Ecto neural progenitor cell (in vitro differentiated cells): ENCODE data around the gene MTERF1.
A peak's percentile ranks its signal among the peaks of the same experiment; 100 is the strongest.
"Not testable (repeated sequence)": the region's sequence is repeated elsewhere in the genome, so short reads cannot be mapped to it uniquely, and the experiment has no call there.

Source experiments
- DNase-seq: peaks from one replicate; pipeline ENCODE4 v3.0.0-alpha.2; 2018; ENCODE audit warnings: low spot score

MTERF1 gene, protein sequence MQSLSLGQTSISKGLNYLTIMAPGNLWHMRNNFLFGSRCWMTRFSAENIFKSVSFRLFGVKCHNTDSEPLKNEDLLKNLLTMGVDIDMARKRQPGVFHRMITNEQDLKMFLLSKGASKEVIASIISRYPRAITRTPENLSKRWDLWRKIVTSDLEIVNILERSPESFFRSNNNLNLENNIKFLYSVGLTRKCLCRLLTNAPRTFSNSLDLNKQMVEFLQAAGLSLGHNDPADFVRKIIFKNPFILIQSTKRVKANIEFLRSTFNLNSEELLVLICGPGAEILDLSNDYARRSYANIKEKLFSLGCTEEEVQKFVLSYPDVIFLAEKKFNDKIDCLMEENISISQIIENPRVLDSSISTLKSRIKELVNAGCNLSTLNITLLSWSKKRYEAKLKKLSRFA

DNA sequence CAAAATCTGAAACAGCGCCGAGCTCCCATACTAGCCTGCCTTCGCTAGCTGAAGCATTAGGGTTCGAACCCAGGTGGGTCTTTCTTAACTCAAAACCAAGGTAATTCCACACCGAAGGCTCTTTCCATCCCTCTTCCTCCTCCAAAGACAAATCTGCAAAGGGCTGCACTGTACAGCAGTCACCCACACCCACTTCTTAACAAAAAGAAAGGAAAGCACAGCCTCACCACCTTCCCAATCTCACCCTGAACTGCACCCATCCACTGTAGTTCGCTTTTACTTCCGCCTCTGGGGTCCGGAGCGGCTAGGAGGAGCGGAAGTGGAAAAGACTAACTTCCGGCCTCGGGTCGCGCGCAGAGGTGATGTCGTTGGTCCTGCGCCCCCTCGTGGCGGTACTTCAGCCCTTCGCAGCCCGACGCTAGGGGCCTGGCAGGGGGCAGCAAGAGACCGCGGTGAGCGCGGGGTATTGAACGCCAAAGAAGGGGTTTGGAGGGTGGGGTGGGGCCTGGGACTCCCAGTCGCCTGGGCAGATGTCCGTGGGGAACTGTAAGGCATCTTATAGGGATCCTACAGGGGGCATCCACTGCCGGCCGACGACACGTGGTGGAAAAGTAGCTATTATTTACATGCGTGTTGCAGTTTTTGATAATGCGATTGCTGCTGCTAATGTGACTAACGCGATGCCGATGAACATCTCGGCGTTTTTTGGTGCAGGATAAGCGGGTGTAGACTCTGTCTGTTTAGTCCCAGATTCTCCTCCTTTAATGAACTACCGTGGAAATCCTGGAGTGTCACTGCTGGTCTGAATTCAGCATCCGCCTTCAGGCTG, at the start of gene MTERF1:
MTERF1 (minus strand) TSS at position 290 of the 829 bp plus-strand sequence. CDS start 619 bp downstream, outside the sequence.
- peak; percentile 94 for DNase-seq

DNA sequence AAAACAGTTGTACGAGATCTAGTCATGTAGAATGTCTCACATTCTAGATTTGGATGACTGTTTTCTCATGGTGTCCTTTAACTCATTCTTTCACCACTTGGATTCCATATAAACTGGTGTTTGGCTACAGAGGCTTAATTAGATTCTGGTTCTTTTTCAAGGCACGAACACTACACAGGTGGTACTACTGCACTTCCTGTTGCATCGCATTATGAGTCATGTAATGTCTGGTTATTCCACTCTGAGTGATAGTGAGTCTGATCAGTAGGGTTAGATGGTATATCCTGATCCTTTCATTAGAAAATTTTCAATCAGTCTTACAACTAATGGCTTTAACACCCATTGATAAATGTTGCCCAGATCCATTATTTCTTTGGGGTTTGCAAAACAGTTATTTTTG, 49.0 kb upstream of the MTERF1 start:
- no peak for DNase-seq

DNA sequence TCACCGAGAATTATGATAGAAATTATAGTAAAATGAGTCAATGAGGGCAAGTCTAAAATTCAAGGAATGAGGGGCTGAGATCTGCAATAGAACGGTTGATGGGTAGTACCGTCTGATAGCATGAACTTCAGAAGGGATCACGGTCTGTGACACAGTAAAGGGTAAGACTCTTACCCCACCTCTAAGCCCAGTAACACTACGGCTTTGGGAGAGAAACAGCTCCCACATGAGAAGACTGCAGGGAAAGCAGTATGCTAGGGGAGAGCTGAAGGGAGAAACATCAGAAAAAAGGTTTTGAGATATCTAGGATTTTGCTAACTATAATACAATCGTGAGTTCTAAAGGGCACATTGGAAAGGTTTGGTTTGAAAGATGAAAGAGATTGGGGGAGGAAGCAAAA, 47.4 kb upstream of the MTERF1 start:
- no peak for DNase-seq

DNA sequence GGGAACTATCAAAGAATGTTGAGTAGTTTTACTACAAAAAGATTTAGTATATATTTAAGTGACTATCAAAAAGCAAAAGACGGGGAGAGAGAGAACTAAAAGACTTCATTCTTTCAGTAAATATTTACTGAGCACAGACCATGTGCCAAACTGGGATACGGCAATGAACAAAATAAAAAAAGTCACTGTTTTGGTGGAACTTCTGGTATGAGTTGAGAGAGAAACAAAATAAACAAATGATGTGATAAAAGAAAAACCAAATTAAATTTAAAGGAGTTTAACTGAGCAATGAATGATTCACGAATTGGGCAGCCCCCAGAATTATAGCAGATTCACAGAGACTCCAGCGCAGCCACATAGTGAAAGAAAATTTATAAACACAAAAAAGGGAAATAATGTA, 42.4 kb upstream of the MTERF1 start:
- no peak for DNase-seq

DNA sequence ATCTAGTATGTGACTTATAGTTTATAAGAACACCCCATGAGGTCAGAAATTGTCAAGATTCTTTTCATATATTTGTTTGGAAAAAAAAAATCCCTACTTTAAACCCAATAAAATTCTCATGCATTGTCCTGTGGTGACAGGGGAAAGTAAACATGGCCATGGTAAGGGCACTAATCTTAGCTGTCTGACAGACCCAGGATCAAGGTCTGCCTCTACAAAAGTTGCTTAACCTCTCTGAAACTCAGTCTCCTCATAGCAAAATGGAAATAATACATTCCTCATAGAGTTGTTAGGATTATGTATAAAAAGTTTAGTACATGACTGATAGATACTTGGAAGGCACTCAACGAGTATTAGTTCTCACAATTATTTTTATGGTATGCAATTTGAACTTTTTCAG, 37.9 kb upstream of the MTERF1 start:
- no peak for DNase-seq

DNA sequence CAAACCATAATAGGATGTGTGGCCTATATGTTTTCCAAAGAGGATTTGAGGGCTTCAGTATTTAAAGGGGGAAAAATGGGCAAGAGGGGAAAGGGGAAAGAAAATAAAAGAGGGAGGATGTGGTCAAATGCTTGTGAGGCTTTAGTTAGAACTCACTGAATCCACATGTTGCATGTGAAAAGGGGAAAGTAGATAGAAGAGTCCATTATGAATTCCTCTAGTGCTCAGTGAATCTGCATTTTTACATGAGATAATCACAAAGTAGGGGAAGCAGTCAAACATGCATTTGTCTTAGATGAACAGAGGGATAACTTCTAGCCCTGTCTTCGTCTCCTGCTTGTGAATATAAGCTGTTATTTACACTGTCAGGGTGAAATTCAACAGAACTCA, 35.5 kb upstream of the MTERF1 start:
- no peak for DNase-seq

DNA sequence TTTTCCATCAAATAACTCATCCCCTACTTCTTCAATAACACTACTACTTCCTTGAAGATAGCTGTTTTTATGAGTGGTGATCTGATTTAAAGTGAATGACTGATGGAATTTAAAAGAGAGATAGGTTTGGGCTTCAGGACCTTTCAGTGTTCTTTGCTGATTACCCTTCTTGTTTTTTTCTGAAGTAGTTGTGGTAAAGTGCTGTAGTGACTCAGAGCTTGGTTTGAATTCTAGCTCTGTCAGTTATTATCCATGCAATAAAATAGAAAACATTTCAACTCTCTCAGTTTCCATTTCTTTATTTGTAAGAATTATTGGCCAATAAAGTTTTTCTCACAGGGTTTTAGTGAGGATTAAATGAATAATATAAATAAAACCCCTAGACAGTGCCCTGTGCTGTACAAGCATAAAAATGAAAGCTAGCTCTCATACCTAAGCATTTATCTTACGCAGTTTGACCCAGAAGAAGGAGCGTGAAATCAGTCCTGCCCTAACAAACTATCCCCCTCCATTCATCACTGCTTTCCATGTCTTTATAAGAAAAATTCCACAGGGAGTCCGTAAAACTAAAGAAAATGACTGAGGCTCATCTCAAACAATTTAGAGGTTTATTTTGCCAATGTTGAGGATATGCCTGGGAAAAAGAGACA, 35.0 kb upstream of the MTERF1 start:
- DNase-seq = no peak

DNA sequence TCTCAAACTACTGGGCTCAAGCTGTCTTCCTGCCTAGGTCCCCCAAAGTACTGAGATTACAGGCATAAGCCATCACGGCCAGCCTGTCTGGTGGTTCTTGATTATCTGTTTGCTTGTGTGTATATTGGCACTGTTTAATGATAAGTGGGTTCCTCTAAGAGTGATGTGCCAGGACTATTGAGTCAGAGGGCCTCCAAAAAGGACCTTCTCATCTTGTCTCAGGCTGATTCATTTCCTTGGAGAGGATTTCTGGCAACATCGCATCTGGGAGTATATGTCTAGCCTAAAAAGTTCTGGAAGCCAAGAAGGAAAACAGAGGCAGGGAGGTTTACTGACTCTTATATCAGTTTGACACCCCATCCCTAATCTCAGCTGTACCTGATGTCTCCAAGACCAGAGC, 33.1 kb upstream of the MTERF1 start:
- no peak for DNase-seq

DNA sequence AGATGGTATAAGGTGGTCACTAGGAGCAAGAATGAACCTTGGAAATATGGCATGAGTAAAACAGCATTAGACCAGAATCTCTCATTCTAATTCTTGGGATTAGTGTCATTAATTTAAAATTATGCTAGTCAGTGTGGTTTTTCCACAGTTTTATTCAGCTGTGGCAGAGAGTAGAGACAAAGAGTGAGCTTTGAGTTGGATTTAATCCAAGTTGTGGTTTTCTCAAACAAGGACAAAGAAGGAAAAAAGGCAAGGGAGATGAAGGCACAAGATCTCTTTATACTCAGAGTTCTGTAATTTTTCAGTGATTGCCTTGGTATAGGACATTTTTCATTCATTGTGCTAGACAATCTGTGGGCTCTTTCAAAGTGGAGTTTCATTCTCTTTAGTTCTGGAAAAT, 32.0 kb upstream of the MTERF1 start:
- DNase-seq = no peak

DNA sequence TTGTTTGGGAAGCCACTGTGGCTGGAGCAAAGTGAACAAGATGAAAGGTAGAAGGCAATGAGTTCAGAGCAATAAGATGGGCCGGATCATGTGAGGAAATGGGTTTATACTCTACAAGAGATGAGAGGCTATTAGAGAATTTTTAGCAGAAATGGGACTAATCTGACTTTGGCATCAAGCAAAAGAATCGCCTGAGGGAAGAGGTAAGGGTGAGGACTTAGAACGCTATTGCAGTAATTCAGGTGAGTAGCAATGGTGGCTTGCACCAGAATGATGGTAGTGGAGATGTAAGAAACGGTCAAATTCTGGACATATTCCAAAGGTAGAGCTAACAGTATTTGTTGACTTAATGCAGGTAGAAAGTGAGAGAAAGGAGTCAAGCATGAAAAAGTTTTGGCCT, 30.6 kb upstream of the MTERF1 start:
- DNase-seq = no peak

DNA sequence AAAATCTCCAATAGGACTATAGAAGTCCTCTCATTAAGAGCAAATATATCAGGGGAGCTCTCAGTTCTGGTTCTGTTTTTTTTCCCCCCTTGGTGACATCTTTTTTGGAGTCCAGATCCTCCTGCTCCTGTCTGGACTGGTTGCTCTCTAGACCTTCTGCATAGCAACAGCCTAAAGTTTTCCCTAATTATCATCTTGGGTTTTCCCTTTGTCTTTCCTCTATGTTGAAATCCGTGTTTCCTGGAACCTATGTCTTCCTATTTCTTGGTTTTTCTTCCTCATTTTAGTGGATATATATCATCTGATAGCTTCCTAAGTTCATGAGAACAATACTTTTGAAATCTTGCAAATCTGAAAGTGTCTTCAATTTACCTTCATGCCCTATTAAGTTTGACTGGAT, 29.7 kb upstream of the MTERF1 start:
- DNase-seq = no peak

DNA sequence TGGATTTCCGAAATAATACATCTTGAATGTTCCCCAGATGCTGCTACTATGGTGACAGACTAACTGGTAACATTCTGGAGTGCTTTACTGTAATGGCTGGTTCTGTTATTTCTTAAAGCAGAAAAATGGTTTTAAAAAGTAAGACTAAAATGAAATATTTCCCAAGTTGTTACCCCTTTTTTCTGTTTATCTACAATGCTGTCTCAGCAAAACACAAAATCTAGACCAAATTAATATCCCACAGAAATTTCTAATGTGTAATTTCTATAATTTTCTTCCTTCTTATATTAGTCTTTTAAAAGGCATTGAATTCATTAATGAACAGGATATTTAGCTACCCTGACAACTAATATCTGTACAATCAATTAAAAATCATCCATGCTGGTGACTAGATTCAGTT, 19.1 kb upstream of the MTERF1 start:
- DNase-seq = no peak

DNA sequence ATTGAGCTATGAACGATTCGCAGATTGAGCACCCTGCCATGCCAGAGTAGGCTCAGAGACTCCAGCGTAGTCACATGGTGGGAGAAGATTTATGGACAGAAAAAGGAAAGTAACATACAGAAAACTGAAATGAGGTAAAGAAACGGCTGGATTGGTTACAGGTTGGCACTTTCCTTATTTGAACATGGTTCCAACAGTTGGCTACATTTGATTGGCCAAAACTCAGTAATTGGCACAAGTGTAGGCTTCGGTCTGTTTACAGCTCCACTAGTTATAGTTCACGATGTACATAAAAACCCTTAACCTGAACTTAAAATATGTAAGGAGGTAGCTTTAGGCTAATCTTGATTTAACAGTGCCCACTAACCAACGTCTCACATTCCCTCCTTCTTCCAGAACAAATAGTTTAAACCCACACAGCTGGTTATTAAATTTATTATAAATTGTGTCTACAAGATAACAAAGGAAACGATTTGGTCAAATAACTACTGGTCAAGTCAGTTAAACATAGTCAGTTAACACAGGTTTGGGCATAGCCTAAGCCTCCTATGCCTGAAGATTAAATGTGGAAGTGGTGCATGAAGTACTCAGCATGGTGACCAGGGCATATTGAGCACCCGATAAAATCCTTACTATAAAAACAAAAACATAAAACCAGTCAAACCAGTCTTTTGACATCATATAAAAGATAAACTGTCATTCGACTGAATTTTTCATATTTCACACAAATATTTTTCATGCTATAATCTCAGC, 17.9 kb upstream of the MTERF1 start:
- no peak for DNase-seq

DNA sequence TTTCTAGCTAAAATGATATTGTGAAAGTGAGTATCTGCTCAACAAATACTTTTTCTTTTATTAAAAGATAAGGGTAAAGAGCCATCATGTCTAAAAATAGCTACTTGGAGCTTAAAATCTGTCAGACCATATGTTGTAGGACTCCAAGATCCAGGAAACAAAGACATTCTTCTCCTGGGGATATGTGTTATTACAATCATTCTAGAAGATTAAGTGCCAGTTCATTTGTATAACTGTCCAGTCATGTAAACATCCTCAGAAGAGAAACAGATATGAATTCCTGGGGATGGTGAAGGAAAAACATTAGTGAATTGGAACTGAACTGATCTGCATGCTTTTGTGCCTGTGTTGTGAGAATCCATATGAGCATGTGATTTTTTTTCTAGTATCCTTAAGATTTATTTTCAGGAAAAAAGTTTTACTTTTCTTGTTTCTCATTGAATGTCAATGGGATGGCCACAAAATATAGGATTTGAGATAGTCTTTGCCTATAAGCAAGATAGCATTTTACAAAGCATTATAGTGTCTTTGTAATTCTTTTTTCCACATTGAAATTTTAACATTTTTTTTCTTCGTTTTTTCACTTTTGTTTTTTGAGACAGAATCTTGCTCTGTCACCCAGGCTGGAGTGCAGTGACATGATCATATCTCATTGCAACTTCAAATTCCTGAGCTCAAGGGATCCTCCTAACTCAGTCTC, 14.4 kb upstream of the MTERF1 start:
- DNase-seq = no peak

DNA sequence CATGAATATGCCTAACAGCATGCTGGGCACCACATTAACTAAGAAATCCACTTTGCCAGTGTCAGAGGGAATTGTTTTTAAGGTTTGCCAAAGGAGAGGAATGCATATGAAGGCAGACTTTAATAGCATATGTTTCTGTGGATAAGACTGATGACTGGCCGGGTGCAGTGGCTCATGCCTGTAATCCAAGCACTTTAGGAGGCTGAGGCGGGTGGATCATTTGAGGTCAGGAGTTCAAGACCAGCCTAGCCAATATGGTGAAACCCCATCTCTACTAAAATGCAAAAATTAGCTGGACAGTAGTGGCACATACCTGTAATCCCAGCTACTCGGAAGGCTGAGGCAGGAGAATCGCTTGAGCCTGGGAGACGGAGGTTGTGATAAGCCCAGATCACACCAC, 13.2 kb upstream of the MTERF1 start:
- DNase-seq = not testable (repeated sequence)

DNA sequence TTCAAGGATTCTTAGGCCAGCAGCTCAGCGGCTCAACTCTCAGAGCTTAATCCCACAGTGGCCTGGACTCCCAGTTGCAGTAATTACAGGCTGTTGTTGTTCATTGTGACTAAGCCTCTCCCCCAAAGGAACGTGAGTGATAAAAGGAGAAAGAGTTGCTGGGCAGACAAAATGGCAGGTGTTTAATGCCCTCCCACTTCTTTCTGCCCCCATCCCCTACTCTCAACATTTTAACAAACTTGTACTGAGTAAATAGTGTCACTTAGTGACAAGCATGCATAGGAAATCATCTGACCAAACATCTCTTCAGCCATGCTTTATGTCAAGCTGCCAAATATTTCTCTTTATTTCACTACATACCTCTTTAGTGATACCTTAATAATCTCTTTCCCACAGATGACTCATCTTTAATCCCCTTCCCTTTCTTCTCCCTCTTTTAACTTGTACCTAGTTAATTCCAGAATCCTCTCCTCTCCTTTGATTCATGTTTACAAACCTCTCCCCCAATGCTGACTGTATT, 12.4 kb upstream of the MTERF1 start:
- peak; percentile 63 for DNase-seq

DNA sequence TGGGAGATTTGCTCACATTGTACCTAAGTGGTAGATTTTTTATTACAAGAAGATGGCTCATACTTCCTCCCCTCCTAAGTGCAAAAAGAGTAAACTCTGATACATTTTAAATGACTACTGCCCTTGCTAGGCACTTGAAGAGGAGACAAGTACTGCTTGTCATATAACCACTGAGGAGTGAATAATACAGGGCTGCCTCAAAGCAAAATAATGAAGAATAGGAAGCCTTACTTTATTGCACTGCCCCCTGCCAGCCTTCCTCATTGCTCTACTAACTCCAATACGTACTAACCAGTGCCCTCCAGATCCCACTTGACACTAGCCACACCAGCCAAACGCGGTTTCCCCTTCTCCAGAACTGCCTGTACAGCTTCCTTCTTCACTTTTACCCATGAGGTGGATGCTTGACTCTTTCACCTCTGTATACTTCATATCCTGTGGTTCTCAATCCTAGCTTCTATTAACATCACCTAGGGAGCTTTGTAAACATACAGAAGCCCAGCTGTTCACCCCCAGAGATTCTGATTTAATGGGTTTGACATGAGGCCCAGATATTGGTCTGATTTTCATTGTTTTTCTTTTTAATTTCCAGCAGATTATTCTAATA, 11.7 kb upstream of the MTERF1 start:
- DNase-seq = no peak

DNA sequence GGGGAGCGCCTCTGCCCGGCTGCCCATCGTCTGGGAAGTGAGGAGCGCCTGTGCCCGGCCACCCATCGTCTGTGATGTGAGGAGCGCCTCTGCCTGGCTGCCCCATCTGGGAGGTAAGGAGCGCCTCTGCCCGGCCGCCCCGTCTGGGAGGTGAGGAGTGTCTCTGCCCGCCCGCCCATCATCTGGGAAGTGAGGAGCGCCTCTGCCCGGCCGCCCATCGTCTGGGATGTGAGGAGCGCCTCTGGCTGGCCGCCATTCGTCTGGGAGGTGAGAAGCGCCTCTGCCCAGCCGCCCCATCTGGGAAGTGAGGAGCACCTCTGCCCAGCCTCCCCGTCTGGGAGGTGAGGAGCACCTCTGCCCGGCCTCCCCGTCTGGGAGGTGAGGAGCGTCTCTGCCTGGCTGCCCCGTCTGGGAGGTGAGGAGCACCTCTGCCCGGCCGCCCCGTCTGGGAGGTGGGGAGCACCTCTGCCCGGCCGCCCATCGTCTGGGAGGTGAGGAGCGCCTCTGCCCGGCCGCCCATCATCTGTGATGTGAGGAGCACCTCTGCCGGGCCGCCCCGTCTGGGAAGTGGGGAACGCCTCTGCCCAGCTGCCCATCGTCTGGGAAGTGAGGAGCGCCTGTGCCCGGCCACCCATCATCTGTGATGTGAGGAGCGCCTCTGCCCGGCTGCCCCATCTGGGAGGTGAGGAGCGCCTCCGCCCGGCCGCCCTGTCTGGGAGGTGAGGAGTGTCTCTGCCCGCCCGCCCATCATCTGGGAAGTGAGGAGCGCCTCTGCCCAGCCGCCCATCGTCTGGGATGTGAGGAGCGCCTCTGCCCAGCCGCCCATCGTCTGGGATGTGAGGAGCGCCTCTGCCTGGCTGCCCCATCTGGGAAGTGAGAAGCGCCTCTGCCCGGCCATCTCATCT, 8.0 kb upstream of the MTERF1 start:
- not testable (repeated sequence) for DNase-seq

DNA sequence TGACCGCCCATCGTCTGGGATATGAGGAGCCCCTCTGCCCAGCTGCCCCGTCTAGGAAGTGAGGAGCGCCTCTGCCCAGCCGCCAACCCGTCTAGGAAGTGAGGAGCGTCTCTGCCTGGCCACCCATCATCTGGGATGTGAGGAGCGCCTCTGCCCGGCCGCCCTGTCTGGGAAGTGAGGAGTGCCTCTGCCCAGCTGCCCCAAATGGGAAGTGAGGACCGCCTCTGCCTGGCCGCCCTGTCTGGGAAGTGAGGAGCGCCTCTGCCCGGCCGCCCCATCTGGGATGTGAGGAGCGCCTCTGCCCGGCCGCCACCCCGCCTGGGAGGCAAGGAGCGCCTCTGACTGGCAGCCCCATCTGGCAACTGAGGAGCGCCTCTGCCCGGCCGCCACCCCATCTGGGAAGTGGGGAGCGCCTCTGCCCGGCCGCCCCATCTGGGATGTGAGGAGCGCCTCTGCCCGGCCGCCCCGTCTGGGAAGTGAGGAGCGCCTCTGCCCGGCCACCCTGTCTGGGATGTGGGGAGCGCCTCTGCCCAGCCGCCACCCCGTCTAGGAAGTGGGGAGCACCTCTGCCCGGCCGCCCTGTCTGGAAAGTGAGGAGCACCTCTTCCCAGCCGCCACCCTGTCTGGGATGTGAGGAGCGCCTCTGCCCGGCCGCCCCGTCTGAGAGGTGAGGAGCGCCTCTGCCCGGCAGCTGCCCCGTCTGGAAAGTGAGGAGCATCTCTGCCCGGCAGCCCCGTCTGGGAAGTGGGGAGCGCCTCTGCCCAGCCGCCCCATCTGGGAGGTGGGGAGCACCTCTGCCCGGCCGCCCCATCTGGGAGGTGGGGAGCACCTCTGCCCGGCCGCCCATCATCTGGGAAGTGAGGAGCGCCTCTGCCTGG, 7.1 kb upstream of the MTERF1 start:
- not testable (repeated sequence) for DNase-seq
